SK-N-SH treated with all-trans-retinoic acid at 6 μM for 48 hours (cell line): ENCODE data around the gene P2RX3.

Experiments used
- ARNTL ChIP-seq: fragments of 450-650 bp; formaldehyde crosslinking; IDR thresholded peaks from 2 replicates; pipeline ENCODE4 v1.5.0; 2020; ENCODE audit warnings: low read depth, mild to moderate bottlenecking, moderate library complexity, borderline replicate concordance
- CSRNP3 ChIP-seq: fragments of 250-450 bp; sonication (Bioruptor Pico); IDR thresholded peaks from 2 replicates; pipeline ENCODE4 v1.5.1; 2021; ENCODE audit warnings: mild to moderate bottlenecking, moderate library complexity
- SNAI2 ChIP-seq: fragments of 250-450 bp; sonication (Bioruptor Pico); IDR thresholded peaks from 2 replicates; pipeline ENCODE4 v1.5.0; 2020; ENCODE audit warnings: mild to moderate bottlenecking, moderate library complexity
- ZC3H10 ChIP-seq: fragments of 250-450 bp; sonication (Bioruptor Pico); IDR thresholded peaks from 2 replicates; pipeline ENCODE4 v1.5.1; 2021; ENCODE audit warnings: mild to moderate bottlenecking, moderate library complexity
- ZNF70 ChIP-seq: fragments of 450-650 bp; formaldehyde crosslinking; IDR thresholded peaks from 2 replicates; pipeline ENCODE4 v1.5.0; 2020; ENCODE audit warnings: mild to moderate bottlenecking, moderate library complexity
- TF ChIP-seq, protein P1 (sequence below): fragments of 250-450 bp; sonication (Bioruptor Pico); IDR thresholded peaks from 2 replicates; pipeline ENCODE4 v1.8.0; 2020; ENCODE audit warnings: mild to moderate bottlenecking, moderate library complexity, borderline replicate concordance

GRCh38 chr11:57399221-57399620, 61.1 kb downstream of the P2RX3 start:
- TF ChIP-seq ZC3H10 (CRISPR knock-in tag) (no peak), SNAI2 (CRISPR knock-in tag) (no peak), ARNTL (no peak), CSRNP3 (CRISPR knock-in tag) (no peak), ZNF70 (CRISPR knock-in tag) (no peak)
- TF ChIP-seq, protein P1, sequence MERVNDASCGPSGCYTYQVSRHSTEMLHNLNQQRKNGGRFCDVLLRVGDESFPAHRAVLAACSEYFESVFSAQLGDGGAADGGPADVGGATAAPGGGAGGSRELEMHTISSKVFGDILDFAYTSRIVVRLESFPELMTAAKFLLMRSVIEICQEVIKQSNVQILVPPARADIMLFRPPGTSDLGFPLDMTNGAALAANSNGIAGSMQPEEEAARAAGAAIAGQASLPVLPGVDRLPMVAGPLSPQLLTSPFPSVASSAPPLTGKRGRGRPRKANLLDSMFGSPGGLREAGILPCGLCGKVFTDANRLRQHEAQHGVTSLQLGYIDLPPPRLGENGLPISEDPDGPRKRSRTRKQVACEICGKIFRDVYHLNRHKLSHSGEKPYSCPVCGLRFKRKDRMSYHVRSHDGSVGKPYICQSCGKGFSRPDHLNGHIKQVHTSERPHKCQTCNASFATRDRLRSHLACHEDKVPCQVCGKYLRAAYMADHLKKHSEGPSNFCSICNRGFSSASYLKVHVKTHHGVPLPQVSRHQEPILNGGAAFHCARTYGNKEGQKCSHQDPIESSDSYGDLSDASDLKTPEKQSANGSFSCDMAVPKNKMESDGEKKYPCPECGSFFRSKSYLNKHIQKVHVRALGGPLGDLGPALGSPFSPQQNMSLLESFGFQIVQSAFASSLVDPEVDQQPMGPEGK, result no peak
